GM19452 (cell line): ENCODE data around the gene GFRA1.

Experiments used
- ATAC-seq: cut with Tn5 transposase; IDR thresholded peaks from one replicate; pipeline ENCODE4 v1.9.1; 2021; ENCODE audit not compliant: unreplicated experiment

GFRA1 gene

GRCh38 chr10:116271593-116272439 lies 1.2 kb downstream of the GFRA1 start:
- ATAC-seq, result no peak

DNA sequence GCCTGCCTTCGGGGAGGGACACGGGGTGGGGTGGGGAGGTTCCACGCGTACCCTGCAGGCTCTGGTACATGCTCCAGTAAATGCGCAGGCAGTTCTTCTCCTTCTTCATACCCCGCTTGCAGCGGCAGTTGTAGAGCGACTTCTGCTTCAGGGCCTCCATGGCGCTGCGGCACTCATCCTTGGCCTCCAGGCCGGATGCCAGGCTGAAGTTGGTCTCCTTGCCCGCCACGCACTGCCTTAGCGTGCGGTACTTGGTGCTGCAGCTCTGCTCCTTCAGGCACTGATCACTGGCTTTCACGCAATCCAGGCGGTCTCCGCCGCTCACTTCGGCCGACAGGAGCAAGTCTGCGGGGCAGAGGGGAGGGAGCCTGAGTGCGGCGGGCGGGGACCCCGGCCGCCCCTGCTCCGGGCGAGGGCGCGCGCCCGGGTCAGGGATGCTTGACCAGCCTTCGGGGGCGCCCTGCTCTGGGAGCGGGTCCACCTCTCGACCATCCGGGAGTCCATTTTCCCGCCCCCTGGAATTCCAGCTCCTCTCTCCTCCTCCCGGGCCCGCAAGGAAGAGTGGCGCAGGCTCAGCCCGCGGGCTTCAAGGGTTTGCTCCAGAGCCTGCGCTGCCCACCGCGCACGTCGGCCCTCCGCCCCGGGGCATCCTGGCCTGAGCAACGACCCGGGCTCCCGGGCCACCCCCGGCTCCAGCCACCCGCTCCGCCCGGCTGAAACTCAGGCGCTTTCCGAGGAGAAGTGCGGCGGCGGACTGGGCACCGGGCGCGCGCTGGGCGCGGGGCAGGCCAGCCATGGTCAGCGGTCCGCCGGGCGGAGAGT lies 2.0 kb downstream of the GFRA1 start:
- no peak for ATAC-seq

GRCh38 chr10:116270126-116270770 lies 2.8 kb downstream of the GFRA1 start:
- no peak for ATAC-seq

DNA sequence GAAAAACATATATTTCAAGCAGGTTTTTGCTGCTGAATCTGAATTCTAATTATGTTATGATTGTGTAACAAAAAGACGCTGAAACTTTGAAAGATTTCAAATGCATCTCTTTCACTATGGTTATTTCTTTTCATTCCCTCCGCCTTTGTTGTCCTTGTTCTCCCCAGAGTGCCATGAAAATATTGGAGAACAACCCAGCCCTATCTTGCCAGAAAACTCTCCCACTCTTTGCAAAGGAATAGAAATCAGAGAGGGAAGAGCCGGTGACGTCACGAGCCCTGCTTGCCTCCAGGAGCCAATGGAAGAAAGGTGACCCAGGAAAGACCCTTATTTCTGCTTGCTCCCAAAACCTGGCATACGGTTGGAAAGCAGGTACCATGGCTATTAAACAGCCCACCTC lies 3.4 kb downstream of the GFRA1 start:
- no peak for ATAC-seq

GRCh38 chr10:116268976-116269375 lies 4.0 kb downstream of the GFRA1 start:
- ATAC-seq, result no peak

DNA sequence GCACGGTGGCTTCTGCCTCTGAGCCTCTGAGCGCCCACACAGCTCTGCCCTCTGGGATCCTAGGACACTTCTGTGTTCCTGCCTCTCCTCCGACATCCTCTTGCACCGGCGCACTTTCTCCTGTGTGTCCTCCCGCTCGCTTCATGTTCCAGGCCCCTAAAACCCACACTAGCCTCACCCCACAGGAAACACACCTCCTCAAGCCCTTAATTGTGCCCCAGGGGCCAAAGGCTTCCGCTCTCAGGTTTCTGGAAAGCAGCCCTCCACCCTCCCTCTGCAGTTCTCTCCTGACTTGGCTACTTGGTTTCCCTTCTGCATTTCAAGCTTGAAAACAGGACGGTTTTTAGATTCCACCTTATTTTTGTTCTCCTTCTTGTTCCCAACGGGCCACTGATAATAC lies 7.3 kb downstream of the GFRA1 start:
- no peak for ATAC-seq

- ATAC-seq, result no peak
Observed at GRCh38 chr10:116263870-116264655, 8.9 kb downstream of the GFRA1 start.

DNA sequence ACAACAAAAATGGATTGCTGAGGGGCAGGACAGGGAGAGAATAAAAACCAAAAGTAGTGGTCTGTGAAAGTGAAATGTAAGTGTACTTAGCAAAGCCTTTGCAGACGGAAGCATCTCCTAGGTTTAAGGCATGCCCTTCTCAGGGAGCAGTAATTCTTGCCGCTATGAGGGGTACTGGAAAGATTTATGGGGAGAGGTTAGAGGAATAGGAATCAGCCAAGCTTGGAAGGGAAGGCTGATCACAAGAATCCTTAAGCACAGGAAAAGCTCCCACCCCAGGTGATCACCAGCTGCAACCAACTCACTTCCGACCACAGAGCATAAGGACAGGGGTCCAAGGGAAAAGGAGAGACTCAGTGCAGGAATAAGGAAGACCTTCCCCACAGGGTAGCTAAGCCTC lies 10.3 kb downstream of the GFRA1 start:
- ATAC-seq, result no peak

DNA sequence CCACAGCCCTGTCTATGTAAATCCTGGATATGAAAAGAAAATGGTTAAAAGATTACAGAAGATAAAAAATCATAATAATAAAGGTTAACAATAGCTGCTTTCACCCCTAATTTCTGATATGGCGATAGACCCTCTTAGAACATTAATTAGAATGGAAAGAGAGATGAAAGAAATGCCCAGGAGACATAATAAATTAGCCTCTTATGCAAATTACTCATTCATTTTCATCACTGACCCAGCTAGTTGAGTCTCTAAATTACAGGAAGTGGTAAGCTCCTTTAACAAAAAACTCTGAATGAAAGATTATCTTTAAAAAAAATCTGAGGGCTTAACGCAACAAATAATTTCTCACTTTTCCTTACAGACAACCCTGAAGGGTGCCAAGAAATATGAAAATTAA lies 12.4 kb downstream of the GFRA1 start:
- no peak for ATAC-seq

GRCh38 chr10:116259638-116260037 lies 13.4 kb downstream of the GFRA1 start:
- no peak for ATAC-seq

GRCh38 chr10:116257785-116258184 lies 15.2 kb downstream of the GFRA1 start:
- no peak for ATAC-seq

DNA sequence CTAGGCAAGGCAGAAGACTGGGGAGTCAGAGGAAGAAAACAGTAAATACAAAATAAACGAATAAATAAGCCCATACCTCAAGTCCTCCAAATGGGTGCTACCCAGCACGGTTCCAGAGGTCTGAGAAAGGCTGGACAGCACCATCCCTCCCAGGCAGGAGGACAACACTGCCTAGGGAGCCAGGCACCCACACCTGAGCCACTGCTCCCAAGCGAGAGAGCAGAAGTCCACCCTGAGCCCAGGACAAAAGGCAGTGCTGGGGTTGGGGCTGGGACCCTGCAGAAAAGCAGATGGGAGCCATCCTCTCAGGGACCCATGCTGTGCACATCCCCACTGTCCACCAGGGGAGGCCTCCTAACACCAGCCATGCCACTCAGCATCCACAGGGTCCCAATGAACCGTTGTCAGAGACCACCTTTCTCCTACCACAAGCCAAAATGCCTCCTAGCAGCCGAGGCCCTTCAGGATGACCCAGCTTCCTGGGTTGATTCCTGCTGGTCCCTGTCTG lies 16.2 kb downstream of the GFRA1 start:
- no peak for ATAC-seq

GRCh38 chr10:116255886-116256751 lies 16.9 kb downstream of the GFRA1 start:
- ATAC-seq, result no peak

GRCh38 chr10:116254422-116255155 lies 18.4 kb downstream of the GFRA1 start:
- no peak for ATAC-seq

GRCh38 chr10:116253716-116254115 lies 19.3 kb downstream of the GFRA1 start:
- no peak for ATAC-seq

- ATAC-seq, result no peak
Observed at GRCh38 chr10:116251602-116252395, 21.2 kb downstream of the GFRA1 start.

GRCh38 chr10:116247691-116248090 lies 25.3 kb downstream of the GFRA1 start:
- ATAC-seq, result no peak

GRCh38 chr10:116246263-116246662 lies 26.7 kb downstream of the GFRA1 start:
- no peak for ATAC-seq
